Skeletal muscle tissue (tissue), 4 donors: ENCODE results near the gene CDK5RAP2. TPM values are rescaled to one million over a fixed set of nuclear protein-coding genes. Genes with fewer than 3 reads are reported as not detected.
A peak's percentile ranks its signal among the peaks of the same experiment; 100 is the strongest.

ENCODE experiments used
- H3K27ac ChIP-seq: one replicate; pipeline ENCODE4 v1.7.0; 2013; ENCODE audit warnings: mild to moderate bottlenecking, low read depth, low read length, inconsistent platforms
- H3K27me3 ChIP-seq, 3 donors: one replicate each; pipeline ENCODE4 v1.7.0; 2013; ENCODE audit warnings: low read length in 3 of 3; ENCODE audit not compliant: control insufficient read depth in 3 of 3, insufficient read depth in 3 of 3
- H3K36me3 ChIP-seq, 3 donors: one replicate each; pipeline ENCODE4 v1.7.0; 2013; ENCODE audit warnings: low read length in 3 of 3; ENCODE audit not compliant: control insufficient read depth in 3 of 3, insufficient read depth in 3 of 3
- H3K4me1 ChIP-seq, 3 donors: one replicate each; pipeline ENCODE4 v1.7.0; 2013; ENCODE audit warnings: low read length in 3 of 3, mild to moderate bottlenecking in 3 of 3; ENCODE audit not compliant: control insufficient read depth in 3 of 3, insufficient read depth in 3 of 3
- H3K4me3 ChIP-seq, 3 donors: one replicate each; pipeline ENCODE4 v1.7.0; 2013; ENCODE audit warnings: low read length in 3 of 3
- H3K9ac ChIP-seq, 3 donors: one replicate each; pipeline ENCODE4 v1.7.0; 2013; ENCODE audit warnings: low read length in 3 of 3, mild to moderate bottlenecking in 3 of 3, moderate library complexity in 2 of 3, low read depth in 1 of 3
- H3K9me3 ChIP-seq, 3 donors: one replicate each; pipeline ENCODE4 v1.7.0; 2013; ENCODE audit warnings: low read length in 3 of 3; ENCODE audit not compliant: control insufficient read depth in 3 of 3
- total RNA-seq: library from RNA; depleted of rRNA; stranded (reverse); fragments of >200 nt; gene quantifications from one replicate; pipeline ENCODE4 v1.2.3, GENCODE V29; 2014
- donor health status: Osteomylitis.

Gene CDK5RAP2
- total RNA-seq, 1 donor from 2014 or later: 38.1 TPM

DNA sequence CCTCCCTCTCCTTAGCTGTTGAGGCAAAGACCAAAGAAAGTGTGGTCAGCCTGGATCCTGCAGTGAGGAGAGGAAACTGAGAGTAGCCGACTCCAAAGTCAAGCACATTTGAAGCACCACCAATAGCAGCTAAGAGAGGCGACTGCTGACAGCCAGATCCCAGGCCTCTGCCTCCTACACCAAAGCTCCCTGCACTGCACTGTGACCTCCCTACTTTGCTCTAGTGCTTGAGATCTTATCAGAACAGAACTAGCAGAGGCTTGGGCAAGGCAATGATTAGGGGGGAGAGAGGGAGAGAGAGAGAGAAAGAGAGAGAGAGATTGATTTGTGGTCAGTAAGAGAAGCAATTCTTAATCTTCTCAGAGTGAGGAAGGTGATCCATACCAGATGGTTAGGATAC lies 216.3 kb downstream of the CDK5RAP2 start:
- Histone ChIP-seq H3K4me1 (no peaks in the 10 kb centered on the region), H3K27me3 (no peaks in the 10 kb centered on the region), H3K9ac (no peak overlapping the region), H3K9me3 (no peaks in the 10 kb centered on the region), H3K36me3 (no peaks in the 10 kb centered on the region), H3K4me3 (no peak overlapping the region), H3K27ac (no peak overlapping the region)

GRCh38 chr9:120362446-120362845 lies 217.5 kb downstream of the CDK5RAP2 start:
- H3K27me3 ChIP-seq: no peaks in the 10 kb centered on the region
- no peaks in the 10 kb centered on the region for H3K36me3 ChIP-seq
- H3K4me3 ChIP-seq: no peak overlapping the region
- no peaks in the 10 kb centered on the region for H3K9me3 ChIP-seq
- no peaks in the 10 kb centered on the region for H3K4me1 ChIP-seq
- no peak overlapping the region for H3K9ac ChIP-seq
- no peak overlapping the region for H3K27ac ChIP-seq

GRCh38 chr9:120361551-120361950 lies 218.4 kb downstream of the CDK5RAP2 start:
- Histone ChIP-seq H3K9me3 (no peaks in the 10 kb centered on the region), H3K4me3 (no peak overlapping the region), H3K27me3 (no peaks in the 10 kb centered on the region), H3K9ac (no peak overlapping the region), H3K27ac (no peak overlapping the region), H3K4me1 (no peaks in the 10 kb centered on the region), H3K36me3 (no peaks in the 10 kb centered on the region)

DNA sequence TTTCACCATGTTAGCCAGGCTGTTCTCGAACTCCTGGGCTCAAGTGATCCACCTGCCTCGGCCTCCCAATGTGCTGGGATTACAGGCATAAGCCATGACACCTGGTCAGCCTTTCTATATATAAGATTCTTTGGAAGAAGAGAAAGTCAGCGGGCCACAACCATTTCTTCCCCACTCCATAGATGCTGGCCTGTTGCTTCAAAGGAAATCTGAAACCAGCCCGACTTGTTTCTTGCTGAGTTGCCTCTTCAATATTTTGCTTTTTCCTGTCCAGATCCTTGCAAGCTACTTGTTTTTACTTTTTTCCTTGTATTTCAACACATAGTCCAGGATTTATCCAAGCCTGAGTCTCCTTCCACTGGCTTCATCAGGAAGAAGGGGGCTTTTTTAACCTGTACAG lies 219.5 kb downstream of the CDK5RAP2 start:
- no peak overlapping the region for H3K9ac ChIP-seq
- no peaks in the 10 kb centered on the region for H3K9me3 ChIP-seq
- no peaks in the 10 kb centered on the region for H3K27me3 ChIP-seq
- no peaks in the 10 kb centered on the region for H3K4me1 ChIP-seq
- no peaks in the 10 kb centered on the region for H3K36me3 ChIP-seq
- no peak overlapping the region for H3K4me3 ChIP-seq
- no peak overlapping the region for H3K27ac ChIP-seq

GRCh38 chr9:120360046-120360445 lies 219.9 kb downstream of the CDK5RAP2 start:
- Histone ChIP-seq H3K4me3 (no peak overlapping the region), H3K36me3 (no peaks in the 10 kb centered on the region), H3K27ac (no peak overlapping the region), H3K9ac (no peak overlapping the region), H3K9me3 (no peaks in the 10 kb centered on the region), H3K4me1 (no peaks in the 10 kb centered on the region), H3K27me3 (no peaks in the 10 kb centered on the region)

GRCh38 chr9:120358877-120359276 lies 221.1 kb downstream of the CDK5RAP2 start:
- Histone ChIP-seq H3K36me3 (no peaks in the 10 kb centered on the region), H3K4me1 (no peaks in the 10 kb centered on the region), H3K27ac (no peak overlapping the region), H3K27me3 (no peaks in the 10 kb centered on the region), H3K4me3 (no peak overlapping the region), H3K9me3 (no peaks in the 10 kb centered on the region), H3K9ac (no peak overlapping the region)

GRCh38 chr9:120353506-120353905 lies 226.5 kb downstream of the CDK5RAP2 start:
- Histone ChIP-seq H3K4me3 (no peak overlapping the region), H3K27me3 (no peaks in the 10 kb centered on the region), H3K4me1 (peaks cover 0 to 3% (median 3%) of the 10 kb centered on the region in 3 donors), H3K27ac (no peak overlapping the region), H3K9ac (peak overlapping the region in 1 of 3 donors; percentile 20), H3K36me3 (no peaks in the 10 kb centered on the region), H3K9me3 (no peaks in the 10 kb centered on the region)

DNA sequence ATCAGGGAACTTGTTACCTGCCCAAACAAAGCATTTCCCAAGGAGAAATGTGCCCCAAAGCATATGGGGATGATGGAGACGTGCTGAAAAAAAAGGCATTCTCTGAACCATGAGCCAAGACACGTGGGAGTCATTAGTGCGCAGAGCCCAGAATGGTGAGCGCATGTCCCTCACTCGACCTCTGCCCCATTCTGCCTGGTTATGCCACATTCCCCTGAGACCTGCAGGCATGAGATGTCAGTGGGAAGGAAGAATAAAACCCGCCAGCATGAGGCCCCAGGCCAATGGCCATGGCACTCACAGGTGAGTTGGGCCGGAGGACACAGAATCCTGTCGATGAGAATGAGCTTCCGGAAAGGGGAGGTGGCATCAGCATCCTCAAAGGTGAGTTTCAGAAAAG lies 228.9 kb downstream of the CDK5RAP2 start:
- Histone ChIP-seq H3K9me3 (no peaks in the 10 kb centered on the region), H3K27ac (no peak overlapping the region), H3K36me3 (no peaks in the 10 kb centered on the region), H3K4me1 (peaks cover 0 to 4% (median 4%) of the 10 kb centered on the region in 3 donors), H3K9ac (no peak overlapping the region), H3K4me3 (no peak overlapping the region), H3K27me3 (no peaks in the 10 kb centered on the region)

DNA sequence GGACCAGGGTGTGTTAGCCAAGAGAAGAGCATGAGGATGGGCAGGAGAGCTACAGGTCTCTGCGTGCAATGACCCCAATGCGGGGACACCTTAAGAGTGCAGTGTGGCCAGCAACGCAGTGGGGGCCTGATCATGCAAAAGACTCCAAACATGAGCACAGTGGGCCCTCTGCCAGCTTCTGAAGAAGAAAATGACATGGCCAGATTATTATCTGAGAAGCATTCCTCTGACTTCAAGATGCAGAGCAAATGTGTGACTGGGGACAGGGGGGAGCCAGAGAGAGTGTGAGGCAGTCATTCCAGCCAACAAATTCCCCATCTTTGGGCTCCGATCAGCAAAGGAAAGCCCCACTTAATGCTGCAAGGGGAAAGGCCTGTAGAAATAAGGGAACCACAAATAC lies 229.4 kb downstream of the CDK5RAP2 start:
- no peak overlapping the region for H3K27ac ChIP-seq
- H3K9ac ChIP-seq: no peak overlapping the region
- no peaks in the 10 kb centered on the region for H3K9me3 ChIP-seq
- H3K36me3 ChIP-seq: no peaks in the 10 kb centered on the region
- H3K27me3 ChIP-seq: no peaks in the 10 kb centered on the region
- H3K4me1 ChIP-seq: peaks cover 0 to 4% (median 4%) of the 10 kb centered on the region in 3 donors
- H3K4me3 ChIP-seq: no peak overlapping the region

- Histone ChIP-seq H3K27ac (no peak overlapping the region), H3K9me3 (no peaks in the 10 kb centered on the region), H3K4me1 (peaks cover 0 to 4% (median 4%) of the 10 kb centered on the region in 3 donors), H3K36me3 (no peaks in the 10 kb centered on the region), H3K4me3 (no peak overlapping the region), H3K9ac (no peak overlapping the region), H3K27me3 (no peaks in the 10 kb centered on the region)
Observed at GRCh38 chr9:120348951-120349429, 231.0 kb downstream of the CDK5RAP2 start.

DNA sequence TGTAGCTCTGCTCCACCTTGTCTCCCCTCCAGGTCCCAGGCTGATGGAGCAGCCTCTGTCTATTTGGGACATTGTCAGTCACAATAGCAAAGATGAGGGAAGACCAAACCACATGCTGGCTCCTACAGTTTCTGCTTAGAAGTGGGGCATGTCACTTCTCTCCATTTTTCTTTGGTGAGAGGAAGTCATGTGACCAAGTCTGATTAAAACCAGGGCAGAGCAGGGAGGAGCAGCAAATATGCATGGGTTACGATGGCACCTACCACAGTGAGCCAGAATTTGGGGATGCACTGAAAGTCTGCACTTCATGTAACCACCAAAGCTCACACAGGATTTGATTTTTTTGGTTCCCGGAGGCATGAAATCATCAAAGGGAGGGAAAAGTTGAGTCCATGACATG lies 234.6 kb downstream of the CDK5RAP2 start:
- no peak overlapping the region for H3K4me3 ChIP-seq
- peaks cover 0 to 4% (median 4%) of the 10 kb centered on the region in 3 donors for H3K4me1 ChIP-seq
- H3K9me3 ChIP-seq: no peaks in the 10 kb centered on the region
- H3K27ac ChIP-seq: no peak overlapping the region
- H3K36me3 ChIP-seq: no peaks in the 10 kb centered on the region
- H3K27me3 ChIP-seq: no peaks in the 10 kb centered on the region
- no peak overlapping the region for H3K9ac ChIP-seq
